NCI-H1694 treated with DMSO at 0.1 percent for 48 hours (cell line): ENCODE data around the gene GNB3.

Source experiments
- DNase-seq: peaks from one replicate; lab custom pipeline; 2025; lab: John Stamatoyannopoulos, UW

GNB3 gene

DNA sequence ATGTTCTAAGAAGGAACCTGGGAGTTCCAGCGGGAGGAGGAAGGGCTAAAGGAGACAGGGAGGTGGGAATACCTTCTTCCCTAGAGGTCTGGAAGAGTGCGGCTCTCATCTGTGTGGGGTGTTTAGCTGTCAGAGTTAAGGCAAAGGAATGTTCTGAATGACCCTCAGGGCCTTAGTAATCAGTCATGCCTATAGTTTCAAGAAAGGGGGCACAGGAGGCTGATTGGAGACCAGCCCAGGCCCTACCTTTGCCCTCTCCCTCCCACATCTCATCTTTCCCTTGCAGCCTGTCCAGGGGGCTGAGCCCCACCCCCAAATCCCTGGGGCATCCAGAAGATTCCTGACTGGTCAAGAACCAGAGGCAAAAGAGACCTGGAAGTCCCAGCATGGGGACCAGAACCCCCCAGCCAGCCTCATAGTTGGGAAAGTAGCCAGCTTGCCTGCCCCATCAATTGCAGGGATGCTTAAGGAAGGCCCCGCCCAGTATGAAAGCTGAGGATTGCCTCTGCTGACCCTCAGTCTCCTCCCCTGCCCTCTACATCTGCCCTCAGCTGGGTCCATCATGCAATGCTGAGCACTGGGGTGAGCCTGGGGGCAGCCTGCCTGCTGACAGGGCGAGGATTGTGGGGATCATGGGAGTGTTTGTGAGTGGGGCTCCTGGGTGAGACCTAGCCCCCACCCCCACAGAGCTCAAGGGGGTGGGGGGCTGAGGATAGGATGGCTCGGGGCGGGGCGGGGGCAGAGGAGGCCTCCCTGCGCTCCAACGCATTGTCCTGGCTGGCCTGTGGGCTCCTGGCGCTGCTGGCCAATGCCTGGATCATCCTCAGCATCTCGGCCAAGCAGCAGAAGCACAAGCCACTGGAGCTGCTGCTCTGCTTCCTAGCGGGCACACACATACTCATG lies 17.3 kb upstream of the GNB3 start:
- no peak for DNase-seq

DNA sequence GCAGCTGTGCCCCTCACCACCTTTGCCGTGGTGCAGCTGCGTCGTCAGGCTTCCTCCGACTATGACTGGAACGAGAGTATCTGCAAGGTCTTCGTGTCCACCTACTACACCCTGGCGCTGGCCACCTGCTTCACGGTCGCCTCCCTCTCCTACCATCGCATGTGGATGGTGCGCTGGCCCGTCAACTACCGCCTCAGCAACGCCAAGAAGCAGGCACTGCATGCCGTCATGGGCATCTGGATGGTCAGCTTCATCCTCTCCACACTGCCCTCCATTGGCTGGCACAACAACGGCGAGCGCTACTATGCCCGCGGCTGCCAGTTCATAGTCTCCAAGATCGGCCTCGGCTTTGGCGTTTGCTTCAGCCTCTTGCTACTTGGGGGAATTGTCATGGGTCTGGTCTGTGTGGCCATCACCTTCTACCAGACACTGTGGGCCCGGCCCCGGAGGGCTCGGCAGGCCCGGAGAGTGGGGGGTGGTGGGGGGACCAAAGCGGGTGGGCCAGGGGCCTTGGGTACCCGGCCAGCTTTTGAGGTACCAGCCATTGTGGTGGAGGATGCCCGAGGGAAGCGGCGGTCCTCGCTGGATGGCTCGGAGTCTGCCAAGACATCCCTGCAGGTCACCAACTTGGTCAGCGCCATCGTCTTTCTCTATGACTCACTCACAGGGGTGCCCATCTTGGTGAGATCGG lies 16.5 kb upstream of the GNB3 start:
- DNase-seq, result no peak

DNA sequence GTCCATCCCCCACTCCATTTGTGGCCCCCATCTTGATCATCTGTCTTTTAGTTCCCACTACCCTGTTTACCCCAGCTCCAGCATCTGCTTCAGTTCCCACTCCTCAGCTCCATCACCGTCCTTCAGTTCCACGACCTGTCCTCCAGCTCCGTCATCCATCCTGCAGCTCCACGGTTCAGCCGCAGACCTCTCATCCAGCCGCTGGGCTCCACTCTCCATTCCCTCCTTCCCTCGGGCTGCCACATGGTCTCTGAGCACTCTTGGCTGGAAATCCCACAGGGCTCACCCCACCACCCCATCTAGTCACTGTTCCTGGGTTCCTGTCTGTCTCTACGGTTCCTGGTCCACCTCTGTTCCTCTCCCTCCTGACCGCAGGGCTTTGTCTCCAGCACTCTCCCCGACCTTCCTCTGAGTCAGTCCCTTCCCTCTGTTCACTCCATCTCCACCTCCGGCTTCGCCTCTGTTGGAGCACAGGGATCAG lies 15.8 kb upstream of the GNB3 start:
- no peak for DNase-seq

DNA sequence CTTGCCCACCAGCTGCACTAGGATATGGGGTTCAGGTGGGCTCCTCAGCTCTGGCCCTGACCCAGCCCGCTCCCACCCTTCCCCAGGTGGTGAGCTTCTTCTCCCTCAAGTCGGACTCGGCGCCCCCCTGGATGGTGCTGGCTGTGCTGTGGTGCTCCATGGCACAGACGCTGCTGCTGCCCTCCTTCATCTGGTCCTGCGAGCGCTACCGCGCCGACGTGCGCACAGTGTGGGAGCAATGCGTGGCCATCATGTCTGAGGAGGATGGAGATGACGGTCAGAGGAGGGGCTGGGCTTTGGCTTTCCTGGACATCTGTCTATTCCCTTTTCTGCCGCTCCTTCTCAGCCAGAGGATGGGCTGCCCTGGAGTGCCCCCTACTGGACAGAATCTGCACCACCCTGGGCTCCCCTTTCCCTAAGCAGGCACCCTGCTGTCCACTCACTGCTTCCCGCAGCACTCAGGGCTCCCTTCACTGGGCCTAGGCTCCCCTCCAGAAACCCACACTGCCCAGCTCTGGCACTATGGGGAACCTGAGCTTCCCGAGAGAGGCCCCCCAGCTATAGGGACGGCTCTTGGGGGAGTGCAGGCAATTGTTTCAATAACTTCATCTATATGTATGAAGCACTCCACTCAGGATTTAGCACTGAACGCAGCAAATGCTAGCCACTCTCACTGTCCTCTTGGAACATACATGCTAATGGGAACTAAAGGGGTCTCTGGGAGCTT lies 15.2 kb upstream of the GNB3 start:
- peak; percentile 92 for DNase-seq

DNA sequence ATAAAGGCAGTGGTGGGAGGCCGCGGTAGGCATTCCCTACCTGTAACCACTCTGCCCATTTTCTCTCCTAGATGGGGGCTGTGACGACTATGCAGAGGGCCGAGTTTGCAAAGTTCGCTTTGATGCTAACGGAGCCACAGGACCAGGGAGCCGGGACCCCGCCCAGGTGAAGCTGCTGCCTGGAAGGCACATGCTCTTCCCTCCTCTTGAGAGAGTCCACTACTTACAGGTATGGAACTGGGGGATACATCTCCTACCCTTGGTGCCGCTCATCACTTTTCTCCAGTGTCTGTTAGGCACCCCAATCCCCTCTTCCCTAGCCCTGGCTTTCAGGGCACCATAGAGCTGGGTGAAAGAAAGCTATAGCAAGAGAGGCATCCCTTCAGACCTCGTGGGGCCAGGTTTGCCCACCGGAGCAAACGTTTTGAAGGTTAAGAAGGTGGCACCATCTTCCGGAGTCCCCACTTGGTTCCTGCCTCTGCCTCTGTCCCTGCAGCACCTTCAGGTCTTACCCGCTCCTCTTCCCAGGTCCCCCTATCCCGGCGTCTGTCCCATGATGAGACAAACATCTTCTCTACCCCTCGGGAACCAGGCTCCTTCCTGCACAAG lies 14.5 kb upstream of the GNB3 start:
- no peak for DNase-seq

DNA sequence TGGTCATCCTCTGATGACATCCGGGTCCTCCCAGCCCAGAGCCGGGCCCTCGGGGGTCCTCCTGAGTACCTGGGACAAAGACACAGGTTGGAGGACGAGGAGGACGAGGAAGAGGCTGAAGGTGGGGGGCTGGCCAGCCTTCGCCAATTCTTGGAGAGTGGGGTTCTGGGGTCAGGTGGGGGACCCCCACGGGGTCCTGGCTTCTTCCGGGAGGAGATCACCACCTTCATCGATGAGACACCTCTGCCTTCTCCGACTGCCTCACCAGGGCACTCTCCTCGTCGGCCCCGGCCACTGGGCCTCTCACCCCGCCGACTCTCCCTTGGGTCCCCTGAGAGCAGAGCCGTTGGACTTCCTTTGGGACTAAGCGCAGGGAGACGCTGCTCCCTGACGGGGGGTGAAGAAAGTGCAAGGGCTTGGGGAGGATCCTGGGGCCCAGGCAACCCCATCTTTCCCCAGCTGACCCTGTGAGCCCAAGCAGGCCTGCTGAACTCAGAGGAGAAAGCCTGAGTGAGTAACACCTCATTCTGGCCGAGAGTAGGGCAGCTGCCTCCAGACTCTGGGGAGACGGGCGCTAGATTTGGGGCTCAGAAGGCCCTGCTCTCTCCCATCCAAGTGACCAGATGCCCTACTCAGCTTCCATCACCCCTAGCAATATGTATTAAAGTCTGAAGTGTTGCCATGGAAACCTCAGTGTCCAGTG lies 13.8 kb upstream of the GNB3 start:
- DNase-seq, result no peak

DNA sequence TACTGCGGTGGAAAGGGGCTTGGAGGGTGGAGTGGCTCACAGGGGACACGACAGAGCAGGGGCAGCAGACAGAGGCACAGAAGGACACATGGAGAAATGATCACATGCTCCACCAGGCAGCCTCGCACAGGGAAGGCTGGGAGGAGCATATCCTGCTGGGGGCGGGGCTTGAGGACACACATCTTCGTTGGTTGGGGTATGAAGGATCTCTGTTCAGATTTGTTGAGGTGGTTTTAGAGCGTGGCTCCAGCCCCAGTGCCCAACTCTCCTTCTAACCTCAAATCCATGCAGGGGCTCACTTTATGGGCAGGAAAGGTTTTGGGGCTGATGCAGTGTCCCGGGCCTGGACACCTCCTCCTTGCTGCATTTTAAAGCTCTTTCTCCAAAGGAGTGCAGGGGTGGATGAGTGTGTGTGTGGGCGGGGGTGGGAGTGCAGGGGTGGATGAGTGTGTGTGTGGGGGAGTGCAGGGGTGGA lies 13.3 kb upstream of the GNB3 start:
- DNase-seq, result peak; percentile 90

DNA sequence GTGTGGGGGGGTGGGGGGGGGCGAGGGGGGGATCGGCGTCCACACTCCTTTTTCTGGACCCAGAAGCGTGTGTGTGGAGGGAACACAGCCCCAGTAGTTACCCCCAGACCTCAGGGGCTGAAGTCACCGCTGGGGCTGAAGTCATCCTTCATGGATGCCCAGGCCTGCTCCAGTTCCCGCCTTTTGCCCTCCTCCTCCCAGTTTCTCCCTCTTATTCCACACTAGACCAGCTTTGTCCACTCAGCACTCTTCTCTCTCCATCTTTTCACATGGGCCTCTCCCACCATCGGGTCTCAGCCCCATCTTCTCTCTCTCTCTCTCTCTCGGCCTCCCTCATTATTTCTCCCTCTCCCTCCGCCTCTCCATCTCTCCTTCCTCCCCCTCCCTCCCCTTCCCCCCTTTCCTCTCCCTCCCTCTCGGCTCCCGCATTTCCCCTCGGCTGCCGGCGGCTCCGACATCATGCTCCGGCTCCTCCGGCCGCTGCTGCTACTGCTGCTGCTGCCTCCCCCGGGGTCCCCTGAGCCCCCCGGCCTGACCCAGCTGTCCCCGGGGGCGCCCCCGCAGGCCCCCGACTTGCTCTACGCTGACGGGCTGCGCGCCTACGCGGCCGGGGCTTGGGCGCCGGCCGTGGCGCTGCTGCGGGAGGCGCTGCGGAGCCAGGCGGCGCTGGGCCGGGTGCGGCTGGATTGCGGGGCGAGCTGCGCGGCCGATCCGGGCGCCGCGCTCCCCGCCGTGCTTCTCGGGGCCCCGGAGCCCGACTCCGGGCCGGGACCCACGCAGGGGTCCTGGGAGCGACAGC lies 12.5 kb upstream of the GNB3 start, which contains the start of gene P3H3:
Gene P3H3 (plus strand): TSS at position 426 of the 799 bp plus-strand sequence. CDS start 34 bp downstream, at position 460.
- DNase-seq, result peak; percentile 54

DNA sequence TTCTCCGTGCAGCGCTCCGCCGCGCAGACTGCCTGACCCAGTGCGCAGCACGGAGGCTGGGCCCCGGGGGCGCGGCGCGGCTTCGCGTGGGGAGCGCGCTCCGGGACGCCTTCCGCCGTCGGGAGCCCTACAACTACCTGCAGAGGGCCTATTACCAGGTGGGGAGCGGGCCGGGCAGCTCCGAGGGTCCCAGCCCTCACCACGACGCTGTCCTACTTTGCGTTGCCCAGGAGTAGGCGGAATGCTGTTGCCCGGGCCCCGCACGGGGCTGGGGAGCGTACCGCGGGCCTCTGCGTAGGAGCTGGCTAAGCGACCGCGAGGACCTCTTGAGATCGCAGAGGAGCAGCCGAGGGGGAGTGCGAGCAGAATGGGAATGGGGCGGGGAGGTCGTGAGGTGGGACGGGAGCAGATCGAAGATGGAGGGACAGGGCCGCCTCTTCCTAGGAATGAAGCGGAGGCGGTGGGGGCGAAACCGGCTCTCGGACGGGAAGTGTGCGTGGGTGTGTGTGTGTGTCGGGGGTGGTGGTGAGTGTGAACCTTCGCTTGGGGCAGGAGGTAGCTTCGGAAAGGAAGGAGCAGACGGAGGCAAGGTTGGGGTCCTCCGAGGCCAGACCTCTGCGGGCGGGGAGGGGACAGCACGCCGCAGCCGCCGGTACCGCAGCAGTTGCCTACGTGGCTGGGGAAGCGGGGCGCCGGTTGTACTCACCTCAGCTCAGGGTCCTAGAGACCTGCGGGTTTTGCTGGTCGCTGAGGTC lies 11.8 kb upstream of the GNB3 start:
- no peak for DNase-seq

DNA sequence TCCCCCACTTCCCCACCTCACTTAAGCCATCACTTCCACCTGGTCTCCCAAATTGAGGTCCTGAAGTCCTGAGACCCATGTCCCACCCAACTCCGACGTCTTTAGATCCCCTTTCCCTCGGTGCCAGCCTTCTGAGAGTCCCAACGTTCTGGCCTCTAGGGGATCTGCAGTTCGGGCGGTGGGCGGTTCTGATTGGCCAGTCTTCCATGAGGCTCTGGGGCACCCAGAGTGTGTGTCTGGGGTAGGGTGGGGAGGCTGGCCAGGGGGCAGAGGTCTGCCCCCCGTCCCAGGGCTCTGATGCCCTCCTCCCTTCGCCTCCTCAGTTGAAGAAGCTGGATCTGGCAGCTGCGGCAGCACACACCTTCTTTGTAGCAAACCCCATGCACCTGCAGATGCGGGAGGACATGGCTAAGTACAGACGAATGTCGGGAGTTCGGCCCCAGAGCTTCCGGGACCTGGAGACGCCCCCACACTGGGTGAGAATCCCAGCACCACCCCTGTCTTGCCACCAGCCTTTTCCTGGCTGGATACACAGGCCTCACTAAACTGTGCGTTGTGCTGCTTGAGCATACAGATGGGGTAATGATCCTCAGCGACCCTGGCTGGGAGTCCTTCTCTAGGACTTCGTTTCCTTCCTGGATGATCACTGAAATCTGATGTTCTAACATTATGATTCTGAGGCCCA lies 11.0 kb upstream of the GNB3 start:
- no peak for DNase-seq

DNA sequence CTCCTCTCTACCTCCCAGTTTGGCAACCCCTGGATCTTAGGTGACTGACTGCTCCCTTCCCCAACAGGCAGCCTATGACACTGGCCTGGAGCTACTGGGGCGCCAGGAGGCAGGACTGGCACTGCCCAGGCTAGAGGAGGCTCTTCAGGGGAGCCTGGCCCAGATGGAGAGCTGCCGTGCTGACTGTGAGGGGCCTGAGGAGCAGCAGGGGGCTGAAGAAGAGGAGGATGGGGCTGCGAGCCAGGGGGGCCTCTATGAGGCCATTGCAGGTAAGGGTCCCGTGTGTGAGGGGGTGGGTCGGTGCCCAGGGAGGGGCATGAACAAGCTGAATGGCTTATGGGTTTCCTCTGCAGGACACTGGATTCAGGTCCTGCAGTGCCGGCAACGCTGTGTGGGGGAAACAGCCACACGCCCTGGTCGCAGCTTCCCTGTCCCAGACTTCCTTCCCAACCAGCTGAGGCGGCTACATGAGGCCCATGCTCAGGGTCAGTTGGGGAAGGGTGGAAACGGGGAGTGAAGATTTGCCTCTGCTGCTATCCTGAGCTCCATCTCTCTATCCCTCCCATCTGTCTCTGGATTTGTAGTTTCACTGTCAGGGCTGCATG lies 10.3 kb upstream of the GNB3 start:
- no peak for DNase-seq

DNA sequence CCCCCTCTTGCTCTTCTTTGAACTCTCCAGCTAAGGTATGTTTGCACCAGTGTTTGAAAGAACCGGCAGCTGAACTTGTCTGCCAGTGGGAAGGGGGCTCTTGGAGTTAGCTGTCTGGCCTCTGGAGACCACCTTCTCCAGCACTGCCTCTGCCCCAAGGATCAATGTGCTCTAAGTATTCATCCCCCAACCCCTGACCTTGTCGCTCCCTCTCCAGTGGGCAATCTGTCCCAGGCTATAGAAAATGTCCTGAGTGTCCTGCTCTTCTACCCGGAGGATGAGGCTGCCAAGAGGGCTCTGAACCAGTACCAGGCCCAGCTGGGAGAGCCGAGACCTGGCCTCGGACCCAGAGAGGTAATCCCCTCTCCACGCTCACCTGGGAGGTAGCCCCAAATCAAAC lies 9.7 kb upstream of the GNB3 start:
- no peak for DNase-seq

DNA sequence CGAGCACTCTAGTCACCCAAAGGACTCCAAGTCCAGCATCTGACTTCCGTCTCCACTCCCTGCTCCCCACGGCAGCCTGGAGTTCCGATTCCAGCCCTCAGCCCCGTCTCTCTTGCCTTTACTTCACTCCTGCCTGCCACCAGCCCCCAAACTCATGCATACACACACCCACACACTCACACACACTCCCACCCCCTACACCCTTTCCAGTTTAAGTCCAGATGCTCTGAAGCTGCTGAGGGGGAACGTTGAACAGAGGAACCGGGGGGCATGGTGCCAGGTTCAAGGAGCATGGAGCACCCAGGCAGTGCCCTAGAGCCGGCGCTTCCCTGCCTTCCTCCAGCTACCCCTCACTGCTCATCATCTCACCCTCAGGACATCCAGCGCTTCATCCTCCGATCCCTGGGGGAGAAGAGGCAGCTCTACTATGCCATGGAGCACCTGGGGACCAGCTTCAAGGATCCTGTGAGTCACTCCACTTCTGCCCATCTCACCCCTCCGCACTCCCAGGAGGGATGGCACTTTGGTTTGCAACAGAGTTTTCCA lies 9.2 kb upstream of the GNB3 start:
- no peak for DNase-seq

DNA sequence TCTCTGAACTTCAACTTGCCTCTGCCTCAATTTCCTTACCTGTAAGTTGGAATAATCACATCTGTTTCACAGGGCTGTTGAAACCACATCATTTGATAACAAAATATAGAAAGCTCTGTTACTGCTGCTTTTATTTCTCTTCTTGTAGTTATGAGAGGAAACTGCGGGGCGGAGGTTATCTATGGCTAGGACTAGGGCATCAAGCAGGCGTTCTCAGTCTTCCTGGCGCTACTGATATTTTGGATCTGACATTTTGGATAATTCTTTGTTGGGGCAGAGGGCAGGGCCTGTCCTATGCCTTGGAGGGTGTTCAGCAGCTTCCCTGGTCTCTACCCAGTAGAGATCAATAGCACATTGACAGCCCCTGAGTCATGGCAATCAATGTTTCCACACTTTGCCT lies 8.6 kb upstream of the GNB3 start:
- no peak for DNase-seq

DNA sequence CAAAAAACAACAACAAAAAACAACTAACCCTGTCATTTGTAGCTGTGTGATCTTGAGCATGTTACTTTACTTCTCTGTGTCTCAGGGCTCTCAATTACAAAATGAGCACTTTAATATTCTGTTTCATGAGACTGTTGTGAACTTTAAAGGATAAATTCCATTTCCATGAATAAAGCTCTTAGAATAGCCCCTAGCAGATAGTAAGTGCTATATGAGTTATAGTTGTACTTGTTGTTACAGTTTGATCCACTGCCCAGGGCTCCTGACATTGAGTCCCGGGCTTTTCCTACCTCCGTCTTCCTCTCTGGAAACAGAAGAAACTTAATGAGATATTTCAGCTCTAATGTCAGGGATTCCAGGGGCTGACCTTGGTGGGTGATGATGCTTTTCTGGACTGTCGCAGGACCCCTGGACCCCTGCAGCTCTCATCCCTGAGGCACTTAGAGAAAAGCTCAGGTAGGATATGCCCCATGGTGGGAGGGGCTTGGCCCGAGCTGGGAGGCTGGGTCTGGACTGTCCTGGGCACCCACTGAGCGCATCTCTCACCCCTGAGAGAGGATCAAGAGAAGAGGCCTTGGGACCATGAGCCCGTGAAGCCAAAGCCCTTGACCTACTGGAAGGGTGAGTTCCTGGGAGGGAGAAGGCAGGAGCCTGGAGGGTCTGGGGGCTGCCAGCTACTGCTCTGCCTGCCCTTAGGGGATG lies 7.4 kb upstream of the GNB3 start:
- DNase-seq, result no peak

DNA sequence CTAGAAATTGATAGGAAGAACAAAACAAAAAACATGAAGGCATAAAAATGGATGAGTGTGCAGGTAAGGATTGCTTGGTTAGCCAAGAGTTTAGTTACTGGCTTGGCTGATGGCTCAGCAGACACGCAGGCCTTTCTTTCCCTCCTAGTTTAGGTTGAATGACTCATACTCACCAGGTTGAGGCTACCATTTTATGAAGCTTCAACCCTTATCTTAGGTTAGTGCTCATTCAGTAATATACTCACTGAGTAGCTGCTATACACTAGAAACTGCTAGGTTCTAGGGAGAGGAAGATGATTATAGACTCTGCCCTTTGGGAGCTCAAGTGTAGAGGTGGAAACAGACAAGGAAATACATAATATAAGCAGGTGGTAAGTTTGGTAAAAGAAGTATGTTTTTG lies 6.5 kb upstream of the GNB3 start:
- DNase-seq, result no peak

DNA sequence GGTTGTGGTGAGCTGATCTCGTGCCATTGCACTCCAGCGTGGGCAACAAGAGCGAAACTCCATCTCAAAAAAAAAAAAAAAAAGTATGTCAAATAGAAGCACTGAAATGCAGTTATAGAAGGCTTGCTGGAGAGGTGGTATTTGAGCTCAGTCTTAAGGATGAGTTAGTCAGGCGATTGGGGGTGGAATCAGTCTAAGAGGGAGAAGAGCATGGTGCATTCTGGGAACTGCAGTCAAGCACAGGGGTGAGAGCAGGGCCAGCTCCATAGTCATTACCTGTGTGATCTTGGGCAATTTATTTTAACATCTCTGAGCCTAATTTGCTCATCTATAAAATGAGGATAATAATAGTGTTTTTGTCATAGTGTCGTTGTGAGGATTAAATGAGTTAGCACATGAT lies 5.9 kb upstream of the GNB3 start:
- DNase-seq, result no peak

DNA sequence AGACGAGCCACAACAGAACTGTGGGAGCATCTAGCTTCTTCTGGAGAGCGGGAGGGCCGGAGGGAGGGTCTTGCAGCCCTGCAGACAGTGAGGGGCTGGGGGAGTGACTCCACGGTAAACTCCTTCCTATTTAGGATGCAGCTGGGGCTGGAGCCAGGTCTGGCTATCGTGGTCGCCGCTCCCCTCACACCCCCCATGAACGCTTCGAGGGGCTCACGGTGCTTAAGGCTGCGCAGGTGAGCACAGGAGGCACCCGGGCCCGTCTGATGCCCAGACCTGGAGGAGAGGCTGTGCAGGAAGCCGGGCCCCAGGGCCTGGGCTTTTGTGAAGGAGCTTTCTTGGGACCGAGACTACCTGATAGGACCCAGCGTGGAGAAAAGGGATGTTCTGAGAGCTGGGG lies 3.9 kb upstream of the GNB3 start:
- DNase-seq, result no peak
